GM19043 (cell line): ENCODE results near the gene ZNF638.

Source experiments
- ATAC-seq: cut with Tn5 transposase; IDR thresholded peaks from one replicate; pipeline ENCODE4 v1.9.1; 2021; ENCODE audit warnings: low read depth; ENCODE audit not compliant: unreplicated experiment

ZNF638 gene

GRCh38 chr2:71453404-71454220 is 122.0 kb downstream of the ZNF638 start, which contains the start of gene DYSF:
Gene DYSF, plus strand, starts transcription at chr2:71453561.
- no peak for ATAC-seq

- no peak for ATAC-seq
Measured at GRCh38 chr2:71454221-71455010, 122.8 kb downstream of the ZNF638 start.

GRCh38 chr2:71455011-71455740 is 123.6 kb downstream of the ZNF638 start:
- no peak for ATAC-seq

GRCh38 chr2:71455741-71456569 is 124.4 kb downstream of the ZNF638 start:
- no peak for ATAC-seq

GRCh38 chr2:71456617-71457016 is 125.0 kb downstream of the ZNF638 start:
- no peak for ATAC-seq

GRCh38 chr2:71457123-71457915 is 125.7 kb downstream of the ZNF638 start:
- no peak for ATAC-seq

- no peak for ATAC-seq
Measured at GRCh38 chr2:71457923-71458322, 126.3 kb downstream of the ZNF638 start.

GRCh38 chr2:71458413-71459083 is 127.0 kb downstream of the ZNF638 start:
- ATAC-seq = no peak

- ATAC-seq = no peak
Measured at GRCh38 chr2:71459084-71459431, 127.5 kb downstream of the ZNF638 start.

- no peak for ATAC-seq
Measured at GRCh38 chr2:71460056-71460455, 128.5 kb downstream of the ZNF638 start.

GRCh38 chr2:71460595-71461303 is 129.2 kb downstream of the ZNF638 start:
- ATAC-seq = no peak

GRCh38 chr2:71461304-71461671 is 129.7 kb downstream of the ZNF638 start:
- ATAC-seq = no peak

- no peak for ATAC-seq
Measured at GRCh38 chr2:71462056-71462605, 130.5 kb downstream of the ZNF638 start.

GRCh38 chr2:71462641-71463341 is 131.2 kb downstream of the ZNF638 start:
- no peak for ATAC-seq

- ATAC-seq = no peak
Measured at GRCh38 chr2:71463342-71463654, 131.7 kb downstream of the ZNF638 start.

- no peak for ATAC-seq
Measured at GRCh38 chr2:71464389-71464788, 132.8 kb downstream of the ZNF638 start.

- no peak for ATAC-seq
Measured at GRCh38 chr2:71465356-71465755, 133.8 kb downstream of the ZNF638 start.

GRCh38 chr2:71465961-71466300 is 134.3 kb downstream of the ZNF638 start:
- ATAC-seq = no peak
